Ectodermal cell (in vitro differentiated cells): ENCODE measurements around the gene RAI1.

Experiments used
- H3K27ac ChIP-seq: 2 replicates; pipeline ENCODE4 v1.7.0; 2013; ENCODE audit warnings: mild to moderate bottlenecking, low read depth, low read length; ENCODE audit not compliant: insufficient read depth, poor library complexity, severe bottlenecking
- H3K27me3 ChIP-seq: 2 replicates; pipeline ENCODE4 v1.7.0; 2013; ENCODE audit warnings: mild to moderate bottlenecking, low read length; ENCODE audit not compliant: insufficient read depth, control insufficient read depth, poor library complexity, severe bottlenecking
- H3K36me3 ChIP-seq: one replicate; pipeline ENCODE4 v1.7.0; 2013; ENCODE audit warnings: low read length; ENCODE audit not compliant: control insufficient read depth, insufficient read depth
- H3K4me1 ChIP-seq: one replicate; pipeline ENCODE4 v1.7.0; 2013; ENCODE audit warnings: low read length; ENCODE audit not compliant: control insufficient read depth, insufficient read depth
- H3K4me3 ChIP-seq: 2 replicates; pipeline ENCODE4 v1.7.0; 2013; ENCODE audit warnings: low read depth, low read length, control low read depth; ENCODE audit not compliant: insufficient read depth
- H3K9me3 ChIP-seq: 2 replicates; pipeline ENCODE4 v1.7.0; 2013; ENCODE audit warnings: mild to moderate bottlenecking, low read length, moderate library complexity; ENCODE audit not compliant: control insufficient read depth
- WGBS, 2 experiments: methylation state at CpG; one replicate each; pipeline ENCODE4 v1.1.7; 2013; ENCODE audit warnings: missing lambda C conversion rate in 2 of 2; 5-methylcytosine and 5-hydroxymethylcytosine counted together

The RAI1 gene

GRCh38 chr17:17716837-17717523 is 35.7 kb downstream of the RAI1 start:
- no peaks in the 10 kb centered on the region for H3K9me3 ChIP-seq
- H3K27ac ChIP-seq: no peak overlapping the region
- no peaks in the 10 kb centered on the region for H3K36me3 ChIP-seq
- no peak overlapping the region for H3K4me3 ChIP-seq
- peaks cover 38% of the 10 kb centered on the region for H3K27me3 ChIP-seq
- H3K4me1 ChIP-seq: peaks cover 19% of the 10 kb centered on the region
- 86 to 88% methylated on average over 7 of the region's 7 CpGs for WGBS, 2 experiments

- Histone ChIP-seq H3K9me3 (no peaks in the 10 kb centered on the region), H3K27me3 (peaks cover 51% of the 10 kb centered on the region), H3K4me1 (peaks cover 24% of the 10 kb centered on the region), H3K27ac (no peak overlapping the region), H3K36me3 (no peaks in the 10 kb centered on the region), H3K4me3 (no peak overlapping the region)
- WGBS, 2 experiments: 89 to 91% methylated on average over 5 of the region's 5 CpGs
Measured at GRCh38 chr17:17718251-17718650, 37.0 kb downstream of the RAI1 start.

DNA sequence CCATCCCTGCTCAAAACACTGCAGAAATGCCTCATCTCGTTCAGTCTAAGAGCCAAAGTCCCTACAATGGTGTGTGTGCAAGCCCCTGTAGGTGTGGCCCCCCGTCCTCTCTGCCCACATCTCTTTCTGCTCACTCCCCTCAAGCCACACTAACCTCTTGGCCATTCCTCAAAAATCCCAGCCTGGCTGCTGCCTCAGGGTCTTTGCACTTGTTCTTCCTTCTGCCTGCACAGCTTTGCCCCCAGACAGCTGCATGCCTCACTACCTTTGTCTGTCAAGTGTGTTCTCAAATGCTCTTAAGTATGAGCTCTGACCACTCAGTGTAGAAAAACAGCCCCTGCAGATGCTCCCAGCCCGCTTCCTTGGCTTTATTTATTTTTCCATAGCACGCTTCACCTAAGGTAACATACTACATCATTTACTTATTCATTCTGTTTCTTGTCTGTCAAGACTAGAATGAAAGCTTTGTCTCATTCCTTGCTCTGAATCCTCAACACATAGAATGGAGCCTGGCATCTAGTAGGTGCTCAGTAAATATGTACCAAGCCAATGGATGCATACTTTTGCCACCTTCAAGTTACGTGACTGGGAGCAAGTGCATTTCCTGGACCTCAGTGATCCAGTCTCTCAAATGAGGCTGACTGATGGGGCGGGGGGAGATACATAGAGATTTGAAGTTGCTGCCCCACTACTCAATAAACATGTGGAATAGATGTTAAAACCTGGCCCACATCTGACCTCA is 38.1 kb downstream of the RAI1 start:
- no peaks in the 10 kb centered on the region for H3K36me3 ChIP-seq
- no peaks in the 10 kb centered on the region for H3K9me3 ChIP-seq
- H3K27ac ChIP-seq: no peak overlapping the region
- no peak overlapping the region for H3K4me3 ChIP-seq
- H3K27me3 ChIP-seq: peaks cover 58% of the 10 kb centered on the region
- WGBS, 2 experiments: 91 to 92% methylated on average over 6 of the region's 6 CpGs
- peaks cover 23% of the 10 kb centered on the region for H3K4me1 ChIP-seq

GRCh38 chr17:17719966-17720543 is 38.8 kb downstream of the RAI1 start:
- WGBS, 2 experiments: 75 to 76% methylated on average over 3 of the region's 3 CpGs
- peaks cover 58% of the 10 kb centered on the region for H3K27me3 ChIP-seq

GRCh38 chr17:17721140-17721668 is 39.9 kb downstream of the RAI1 start:
- H3K4me1 ChIP-seq: peaks cover 32% of the 10 kb centered on the region

More at GRCh38 chr17:17719966-17720543, 38.8 kb downstream of the RAI1 start:
- no peaks in the 10 kb centered on the region for H3K9me3 ChIP-seq
- peaks cover 23% of the 10 kb centered on the region for H3K4me1 ChIP-seq
- no peak overlapping the region for H3K4me3 ChIP-seq
- no peak overlapping the region for H3K27ac ChIP-seq
- no peaks in the 10 kb centered on the region for H3K36me3 ChIP-seq

DNA sequence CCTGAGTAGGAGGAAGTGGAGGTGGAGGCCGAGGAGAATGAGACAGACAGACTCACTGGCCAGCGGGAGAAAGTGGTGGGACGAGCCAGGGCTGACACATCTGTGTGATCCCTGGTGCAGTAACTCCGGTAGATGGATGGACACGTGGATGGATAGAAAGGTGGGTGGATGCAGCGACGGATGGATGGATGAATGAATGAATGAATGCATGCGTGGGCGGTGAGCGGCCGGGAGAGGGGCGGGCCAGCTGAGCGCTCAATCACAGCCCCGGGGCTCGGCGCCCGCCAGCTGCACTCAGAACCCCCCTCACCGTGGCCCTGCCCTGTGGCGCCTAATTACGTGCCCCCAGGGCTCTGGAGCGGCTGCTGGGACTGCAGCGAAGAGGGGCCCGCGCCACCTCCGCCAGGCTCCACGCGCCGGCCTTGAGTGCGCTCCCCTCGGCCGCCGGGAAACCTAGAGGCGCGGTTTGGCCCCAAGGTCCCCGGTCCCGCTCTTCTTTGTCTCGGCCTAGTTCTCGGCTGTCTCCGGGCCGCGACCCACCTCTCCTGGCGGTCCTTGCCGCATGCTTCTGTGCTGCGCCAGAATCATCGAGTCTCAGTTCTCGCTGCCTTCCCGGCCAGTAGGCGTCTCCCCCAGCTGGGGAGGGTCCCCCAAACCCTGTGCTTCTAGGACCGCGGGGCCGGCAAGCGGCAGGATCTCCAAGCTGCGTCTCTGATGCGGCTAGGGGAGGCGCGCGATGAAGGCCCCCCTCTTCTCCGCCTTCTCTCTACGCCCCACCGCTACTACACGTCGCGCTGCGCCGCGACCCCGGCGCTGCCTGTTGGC is 41.0 kb downstream of the RAI1 start:
- Histone ChIP-seq H3K27me3 (peaks cover 79% of the 10 kb centered on the region), H3K4me3 (peak overlapping the region; percentile 45), H3K36me3 (no peaks in the 10 kb centered on the region), H3K27ac (no peak overlapping the region), H3K4me1 (peaks cover 30% of the 10 kb centered on the region), H3K9me3 (no peaks in the 10 kb centered on the region)
- 2% methylated on average over 68 of the region's 68 CpGs for WGBS, 2 experiments

More at GRCh38 chr17:17721140-17721668, 39.9 kb downstream of the RAI1 start:
- no peak overlapping the region for H3K4me3 ChIP-seq
- H3K27me3 ChIP-seq: peaks cover 68% of the 10 kb centered on the region
- H3K9me3 ChIP-seq: no peaks in the 10 kb centered on the region
- no peak overlapping the region for H3K27ac ChIP-seq
- 67 to 79% methylated on average over 1 to 2 of the region's 2 CpGs for WGBS, 2 experiments
- H3K36me3 ChIP-seq: no peaks in the 10 kb centered on the region

GRCh38 chr17:17722906-17723353 is 41.7 kb downstream of the RAI1 start:
- peak overlapping the region; percentile 45 for H3K4me3 ChIP-seq
- no peak overlapping the region for H3K27ac ChIP-seq
- H3K27me3 ChIP-seq: peaks cover 85% of the 10 kb centered on the region
- H3K9me3 ChIP-seq: no peaks in the 10 kb centered on the region
- 7% methylated on average over 23 of the region's 23 CpGs for WGBS, 2 experiments
- peaks cover 29% of the 10 kb centered on the region for H3K4me1 ChIP-seq
- H3K36me3 ChIP-seq: no peaks in the 10 kb centered on the region

DNA sequence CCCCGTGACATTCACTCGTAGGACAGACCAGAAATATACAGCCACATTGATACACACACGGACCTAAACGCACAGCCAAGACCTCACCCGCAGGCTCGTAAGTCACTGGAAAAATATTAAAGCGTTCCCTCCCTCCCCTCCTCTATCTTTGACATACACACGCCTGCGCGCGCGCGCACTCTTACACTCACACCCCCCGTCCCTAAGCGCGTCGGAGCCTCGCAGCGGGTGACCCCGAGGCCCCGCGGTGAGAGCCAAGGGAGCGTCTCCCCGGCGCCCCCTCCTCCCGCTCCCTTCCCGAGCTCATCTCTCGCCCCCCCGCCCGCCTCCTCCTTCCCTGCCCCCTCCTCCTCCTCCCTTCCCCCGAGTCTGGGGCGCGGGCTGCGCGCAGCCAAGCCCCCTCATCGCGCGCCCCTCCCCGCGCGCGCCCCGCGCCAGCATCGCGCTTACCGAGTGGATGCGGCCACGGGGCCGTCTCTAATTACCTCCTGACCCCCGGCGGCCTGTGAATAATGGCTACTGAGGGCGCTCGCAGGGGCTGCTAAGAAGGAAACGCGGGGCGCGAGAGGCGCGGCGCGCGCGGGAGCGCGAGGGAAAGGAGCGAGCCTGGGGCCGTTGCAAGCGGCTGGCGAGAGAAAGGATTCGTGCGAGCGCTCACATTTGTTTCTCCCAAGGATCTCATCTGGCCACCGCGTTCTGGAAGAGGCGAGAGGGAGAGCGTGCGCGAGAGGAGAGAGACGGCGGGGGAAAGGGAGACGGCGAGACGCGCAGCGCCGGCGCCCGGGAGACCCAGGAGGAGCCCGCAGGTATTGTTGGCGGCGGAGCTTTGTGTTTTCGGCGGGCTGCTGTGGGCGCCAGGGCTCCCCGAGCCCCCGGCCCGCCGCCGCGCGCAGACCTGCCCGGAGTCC is 42.4 kb downstream of the RAI1 start:
- peaks cover 82% of the 10 kb centered on the region for H3K27me3 ChIP-seq
- no peaks in the 10 kb centered on the region for H3K9me3 ChIP-seq
- H3K36me3 ChIP-seq: no peaks in the 10 kb centered on the region
- peak overlapping the region; percentile 45 for H3K4me3 ChIP-seq
- H3K4me1 ChIP-seq: peaks cover 29% of the 10 kb centered on the region
- H3K27ac ChIP-seq: no peak overlapping the region
- WGBS, 2 experiments: 1% methylated on average over 99 to 101 of the region's 103 CpGs
